Keratinocyte (primary cell): ENCODE data around the gene NCAPD3. TPM values are rescaled to one million over a fixed set of nuclear protein-coding genes. Genes with fewer than 3 reads are reported as not detected.
A peak's percentile ranks its signal among the peaks of the same experiment; 100 is the strongest.

Source experiments
- DNase-seq: peaks from one replicate; pipeline ENCODE4 v3.0.0-alpha.2; 2011; ENCODE audit warnings: low read depth, missing footprints, low spot score
- FAIRE-seq: peaks from 2 replicates; lab custom pipeline; 2011; peaks lifted over from hg19 to GRCh38; lab: Jason Lieb, UNC
- H2AFZ ChIP-seq: 2 replicates; pipeline ENCODE4 v1.6.0; 2012; ENCODE audit warnings: low read length, control low read depth, inconsistent platforms; ENCODE audit not compliant: control insufficient read depth
- H3K27ac ChIP-seq: 2 replicates; pipeline ENCODE4 v1.5.1; 2011; ENCODE audit warnings: low read length; ENCODE audit not compliant: control insufficient read depth, insufficient read depth
- H3K27me3 ChIP-seq: 3 replicates; pipeline ENCODE4 v1.6.0; 2011; ENCODE audit warnings: low read length; ENCODE audit not compliant: control insufficient read depth, insufficient read depth; ENCODE audit errors: extremely low read depth
- H3K36me3 ChIP-seq, 2 experiments: 2 replicates in 1 of 2; 3 replicates in 1 of 2; pipeline ENCODE4 v1.5.1; 2011; ENCODE audit warnings: low read length in 2 of 2, mild to moderate bottlenecking in 1 of 2; ENCODE audit not compliant: control insufficient read depth in 2 of 2, insufficient read depth in 2 of 2; ENCODE audit errors: extremely low read depth in 1 of 2
- H3K4me1 ChIP-seq: 3 replicates; pipeline ENCODE4 v1.5.1; 2011; ENCODE audit warnings: low read length; ENCODE audit not compliant: control insufficient read depth, insufficient read depth; ENCODE audit errors: extremely low read depth
- H3K4me2 ChIP-seq: 3 replicates; pipeline ENCODE4 v1.6.0; 2011; ENCODE audit warnings: low read depth, low read length; ENCODE audit not compliant: control insufficient read depth, insufficient read depth; ENCODE audit errors: extremely low read depth
- H3K4me3 ChIP-seq, 3 experiments: fragments of 200-600 bp in 1 of 3; sonication (generic) in 1 of 3; 2 replicates in 2 of 3; 3 replicates in 1 of 3; pipeline ENCODE4 v1.5.1; 2011 to 2016; ENCODE audit warnings: low read length in 3 of 3, mild to moderate bottlenecking in 3 of 3, control low read depth in 2 of 3, inconsistent platforms in 1 of 3, low read depth in 1 of 3, mixed read lengths in 1 of 3, mixed run types in 1 of 3, moderate library complexity in 1 of 3; ENCODE audit not compliant: control insufficient read depth in 2 of 3, insufficient read depth in 2 of 3; ENCODE audit errors: extremely low read depth in 1 of 3
- H3K79me2 ChIP-seq: 2 replicates; pipeline ENCODE4 v1.6.0; 2012; ENCODE audit warnings: low read length; ENCODE audit not compliant: control insufficient read depth, insufficient read depth
- H3K9ac ChIP-seq: 3 replicates; pipeline ENCODE4 v1.6.0; 2011; ENCODE audit warnings: low read length; ENCODE audit not compliant: control insufficient read depth, insufficient read depth; ENCODE audit errors: extremely low read depth
- H3K9me1 ChIP-seq: 3 replicates; pipeline ENCODE4 v1.6.0; 2011; ENCODE audit warnings: low read length; ENCODE audit not compliant: control insufficient read depth, insufficient read depth; ENCODE audit errors: extremely low read depth
- H3K9me3 ChIP-seq: 2 replicates; pipeline ENCODE4 v1.5.1; 2012; ENCODE audit warnings: low read depth, low read length; ENCODE audit not compliant: control insufficient read depth
- H4K20me1 ChIP-seq: 3 replicates; pipeline ENCODE4 v1.6.0; 2011; ENCODE audit warnings: low read length; ENCODE audit not compliant: control insufficient read depth, insufficient read depth; ENCODE audit errors: extremely low read depth
- CTCF ChIP-seq, 3 experiments: IDR thresholded peaks in 1 of 3; conservative IDR thresholded peaks in 1 of 3; optimal IDR thresholded peaks in 1 of 3; 2 replicates in 2 of 3; 3 replicates in 1 of 3; pipeline versions ENCODE3 to v1.5.1; 2011; ENCODE audit warnings: low read length in 3 of 3, mild to moderate bottlenecking in 3 of 3, moderate library complexity in 2 of 3, control low read depth in 1 of 3, inconsistent platforms in 1 of 3; ENCODE audit not compliant: insufficient read depth in 2 of 3; ENCODE audit errors: extremely low read depth in 1 of 3
- EZH2 ChIP-seq: IDR thresholded peaks from one replicate; pipeline ENCODE4 v1.6.1; 2012; ENCODE audit warnings: inconsistent platforms, mild to moderate bottlenecking, low read length, moderate library complexity
- dilution Hi-C: fragments of 300-500 bp; cut with MboI; formaldehyde crosslinking; loops from one replicate; pipeline ENCODE4 v1.7.0; 2020; ENCODE audit warnings: low sequenced_read_pairs; ENCODE audit not compliant: extremely low pct_ligation_motif_present
- polyA plus RNA-seq, 5 experiments: library from polyadenylated mRNA; depleted of rRNA in 3 of 5; stranded (reverse) in 3 of 5; stranded (forward) in 1 of 5; unstranded in 1 of 5; fragments of >200 nt; gene quantifications; 1 replicate in 1 of 5; 2 replicates in 3 of 5; 3 replicates in 1 of 5; pipeline versions ENCODE4 v1.2.1 to v1.2.3, GENCODE V29; 2011 to 2012; ENCODE audit warnings: missing spikeins in 2 of 5, low read depth in 1 of 5, low replicate concordance in 1 of 5

The NCAPD3 gene
- polyA plus RNA-seq, 1 donor (not counting 4 experiments of a cell fraction or from before 2014, with no cell fraction given) = 23.0 TPM

DNA sequence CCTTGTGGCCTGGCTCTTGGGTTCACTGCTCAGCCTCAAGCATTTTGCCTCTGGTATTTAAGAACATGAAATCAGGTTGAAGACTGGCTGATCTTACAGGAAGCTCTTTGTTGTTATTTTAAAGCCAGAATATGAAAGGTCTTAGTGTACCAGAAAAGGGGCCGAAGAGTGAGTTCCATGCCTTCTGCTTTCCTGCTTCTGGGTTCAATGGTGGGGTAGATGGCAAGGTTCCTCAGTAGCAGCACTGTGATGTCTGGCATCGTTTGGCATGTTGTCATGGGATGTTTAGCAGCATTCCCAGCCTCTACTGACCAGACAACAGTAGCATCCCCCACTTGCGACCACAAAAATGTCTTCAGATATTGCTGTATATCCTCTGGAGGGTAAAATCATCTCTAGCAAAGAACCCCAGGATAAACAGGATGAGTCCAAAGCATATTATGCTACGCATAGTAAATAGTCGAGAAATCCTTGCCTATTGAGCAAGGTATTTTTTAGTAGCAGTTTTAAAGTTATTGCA lies 3.1 kb upstream of the NCAPD3 start:
- no peak overlapping the region for H3K27ac ChIP-seq
- peaks cover 78% of the 10 kb centered on the region for H3K79me2 ChIP-seq
- H3K9me1 ChIP-seq = peaks cover 2% of the 10 kb centered on the region
- H3K9me3 ChIP-seq = no peaks in the 10 kb centered on the region
- peaks cover 2% of the 10 kb centered on the region for H4K20me1 ChIP-seq
- no peak overlapping the region for H3K4me3 ChIP-seq
- dilution Hi-C loops = no loop called here
- no peaks in the 10 kb centered on the region for H3K27me3 ChIP-seq
- peak overlapping the region; percentile 88 for H3K4me2 ChIP-seq
- FAIRE-seq (no peak), DNase-seq (no peak)
- peaks cover 24% of the 10 kb centered on the region for H3K4me1 ChIP-seq
- TF ChIP-seq EZH2 (no peak), CTCF (optimal IDR thresholded peaks at IDR 0.05 in 1 of 3, IDR thresholded peaks at IDR 0.05 in 1 of 3, conservative IDR thresholded peaks at IDR 0.05 in 1 of 3; ENCODE audit: extremely low read depth in 1 of 3, insufficient read depth in 2 of 3, low read length in 3 of 3) (no peak)
- H2AFZ ChIP-seq = no peak overlapping the region
- no peak overlapping the region for H3K9ac ChIP-seq
- H3K36me3 ChIP-seq = peaks cover 0 to 8% of the 10 kb centered on the region in 2 experiments

DNA sequence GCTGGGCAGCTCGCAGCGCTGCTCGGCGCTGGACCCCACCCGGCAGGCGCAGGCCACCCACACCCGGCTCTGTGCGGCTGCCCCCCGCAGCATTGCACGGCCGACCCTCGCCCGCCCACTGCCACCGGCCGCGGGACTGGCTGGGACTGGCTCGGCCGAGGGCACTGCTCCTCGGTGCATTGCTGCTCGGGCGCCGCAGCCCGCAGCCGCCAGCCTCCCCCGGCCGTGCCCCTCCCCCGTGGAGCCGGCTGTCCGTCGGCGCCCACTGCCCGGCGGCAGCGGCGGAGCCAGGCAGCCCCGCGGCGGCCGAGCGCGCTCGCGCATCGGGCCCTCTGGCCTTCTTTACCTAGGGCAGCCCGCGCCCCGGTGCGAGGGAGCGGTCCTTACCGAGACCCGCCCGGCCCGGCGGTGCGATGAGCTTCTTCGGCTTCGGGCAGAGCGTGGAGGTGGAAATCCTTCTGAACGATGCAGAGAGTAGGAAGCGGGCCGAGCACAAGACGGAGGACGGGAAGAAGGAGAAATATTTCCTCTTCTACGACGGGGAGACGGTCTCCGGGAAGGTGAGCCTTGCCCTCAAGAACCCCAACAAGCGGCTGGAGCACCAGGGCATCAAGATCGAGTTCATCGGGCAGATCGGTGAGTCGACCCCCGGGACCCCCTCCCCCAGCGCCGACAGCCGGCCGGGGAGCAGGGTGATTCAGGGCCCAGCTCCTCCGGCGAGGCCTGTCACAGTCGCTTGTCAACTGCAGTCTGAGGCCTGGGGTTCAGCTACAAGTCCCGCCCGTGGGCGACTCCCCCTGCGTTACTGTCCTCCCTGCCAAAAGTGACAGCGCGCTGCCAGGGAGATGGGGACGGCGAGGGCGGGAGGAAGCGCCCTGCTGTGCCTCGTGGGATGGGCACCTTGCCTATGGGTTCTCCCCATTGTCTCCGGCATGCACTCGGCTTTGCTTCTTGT lies 1.2 kb upstream of the NCAPD3 start:
- Histone ChIP-seq H3K4me1 (peaks cover 24% of the 10 kb centered on the region), H2AFZ (peak overlapping the region; percentile 89), H3K4me2 (peak overlapping the region; percentile 88), H3K36me3 (peaks cover 0 to 4% of the 10 kb centered on the region in 2 experiments), H3K9ac (peak overlapping the region; percentile 64), H3K4me3 (peak overlapping the region; percentile 59 to 94 (median 60)), H3K79me2 (peaks cover 77% of the 10 kb centered on the region), H3K9me3 (no peaks in the 10 kb centered on the region), H3K27me3 (no peaks in the 10 kb centered on the region), H3K27ac (peak overlapping the region; percentile 37), H3K9me1 (peaks cover 2% of the 10 kb centered on the region), H4K20me1 (peaks cover 2% of the 10 kb centered on the region)
- dilution Hi-C loops = no loop called here
- no peak for TF ChIP-seq EZH2
- TF ChIP-seq CTCF (optimal IDR thresholded peaks at IDR 0.05 in 1 of 3, IDR thresholded peaks at IDR 0.05 in 1 of 3, conservative IDR thresholded peaks at IDR 0.05 in 1 of 3; ENCODE audit: extremely low read depth in 1 of 3, insufficient read depth in 2 of 3, low read length in 3 of 3) = no peak
- FAIRE-seq (no peak), DNase-seq (no peak)
